ENCODE measurements around the gene FIGN.

The FIGN gene

GRCh38 chr2:163595028-163595427 lies 140.8 kb downstream of the FIGN start:
- no peak overlapping the region for H3K4me3 ChIP-seq (ENCODE audit: low read depth, low read length)
- no peak for TF ChIP-seq CTCF (IDR thresholded peaks at IDR 0.05; ENCODE audit: low read depth, low read length)

GRCh38 chr2:163594497-163594896 lies 141.3 kb downstream of the FIGN start:
- TF ChIP-seq CTCF (IDR thresholded peaks at IDR 0.05; ENCODE audit: low read depth, low read length): no peak
- no peak overlapping the region for H3K4me3 ChIP-seq (ENCODE audit: low read depth, low read length)

GRCh38 chr2:163593982-163594381 lies 141.8 kb downstream of the FIGN start:
- no peak for TF ChIP-seq CTCF (IDR thresholded peaks at IDR 0.05; ENCODE audit: low read depth, low read length)

GRCh38 chr2:163592954-163593622 lies 142.7 kb downstream of the FIGN start:
- TF ChIP-seq CTCF (IDR thresholded peaks at IDR 0.05; ENCODE audit: low read depth, low read length): no peak
- no peak overlapping the region for H3K4me3 ChIP-seq (ENCODE audit: low read depth, low read length)

More at GRCh38 chr2:163593982-163594381, 141.8 kb downstream of the FIGN start:
- H3K4me3 ChIP-seq (ENCODE audit: low read depth, low read length): no peak overlapping the region

- no peak overlapping the region for H3K4me3 ChIP-seq (ENCODE audit: low read depth, low read length)
- no peak for TF ChIP-seq CTCF (IDR thresholded peaks at IDR 0.05; ENCODE audit: low read depth, low read length)
Measured at GRCh38 chr2:163591461-163591860, 144.3 kb downstream of the FIGN start.

- no peak overlapping the region for H3K4me3 ChIP-seq (ENCODE audit: low read depth, low read length)
- TF ChIP-seq CTCF (IDR thresholded peaks at IDR 0.05; ENCODE audit: low read depth, low read length): no peak
Measured at GRCh38 chr2:163580757-163581156, 155.1 kb downstream of the FIGN start.

GRCh38 chr2:163574309-163574708 lies 161.5 kb downstream of the FIGN start:
- H3K4me3 ChIP-seq (ENCODE audit: low read depth, low read length): no peak overlapping the region
- no peak for TF ChIP-seq CTCF (IDR thresholded peaks at IDR 0.05; ENCODE audit: low read depth, low read length)

Data from WI38 (cell line).